HEK293T (cell line): ENCODE data around the gene P2RY2.

Experiments
- BHLHE40 ChIP-seq: fragments of 450-650 bp; IDR thresholded peaks from 2 replicates; pipeline ENCODE4 v1.6.1; 2016; ENCODE audit warnings: mild to moderate bottlenecking, moderate library complexity, borderline replicate concordance
- FOXA1 ChIP-seq: fragments of 450-650 bp; IDR thresholded peaks from 2 replicates; pipeline ENCODE4 v1.6.1; 2016; ENCODE audit warnings: mild to moderate bottlenecking
- FOXM1 ChIP-seq: fragments of 450-650 bp; IDR thresholded peaks from 2 replicates; pipeline ENCODE4 v1.6.1; 2017; ENCODE audit warnings: mild to moderate bottlenecking, borderline replicate concordance
- SP1 ChIP-seq: fragments of 450-650 bp; IDR thresholded peaks from 2 replicates; pipeline ENCODE4 v1.6.1; 2017
- SUZ12 ChIP-seq: fragments of 450-650 bp; IDR thresholded peaks from 2 replicates; pipeline ENCODE4 v1.6.1; 2016; ENCODE audit warnings: mild to moderate bottlenecking
- ZNF384 ChIP-seq: fragments of 450-650 bp; IDR thresholded peaks from 2 replicates; pipeline ENCODE4 v1.6.1; 2016

DNA sequence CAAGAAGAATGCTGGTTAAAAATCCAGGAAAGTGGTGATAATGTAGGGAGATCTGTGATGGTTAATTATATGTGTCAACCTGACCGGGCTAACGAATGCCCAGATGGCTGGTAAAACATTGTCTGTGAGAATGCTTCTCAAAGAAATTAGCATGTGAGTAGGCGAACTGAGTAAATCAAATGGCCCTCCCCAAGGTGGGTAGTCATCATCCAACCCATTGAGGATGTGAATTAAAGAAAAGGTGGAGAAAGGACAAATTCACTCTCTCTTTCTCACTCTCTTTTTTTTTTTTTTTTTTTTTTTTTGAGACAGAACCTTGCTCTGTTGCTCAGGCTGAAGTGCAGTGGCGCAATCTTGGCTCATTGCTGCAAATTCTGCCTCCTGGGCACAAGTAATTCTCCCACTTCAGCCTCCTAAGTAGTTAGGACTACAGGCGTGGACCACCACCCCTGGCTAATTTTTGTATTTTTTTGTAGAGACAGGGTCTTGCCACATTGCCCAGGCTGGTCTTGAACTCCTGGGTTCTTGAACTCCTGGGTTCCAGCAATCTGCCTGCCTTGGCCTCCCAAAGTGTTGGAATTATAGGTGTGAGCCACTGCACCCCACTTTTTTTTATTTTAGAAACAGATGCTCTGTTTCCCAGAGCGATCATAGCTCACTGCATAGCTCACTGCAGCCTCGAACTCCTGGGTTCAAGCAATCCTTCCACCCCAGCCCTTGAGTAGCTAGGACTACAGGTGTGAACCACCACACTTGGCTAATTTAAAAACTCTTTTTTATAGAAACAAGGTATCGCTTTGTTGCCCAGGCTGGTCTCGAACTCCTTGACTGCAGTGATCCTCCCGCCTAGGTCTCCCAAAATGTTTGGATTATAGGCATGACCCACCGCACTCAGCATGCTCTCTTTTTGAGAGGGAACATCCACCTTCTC is 32.0 kb downstream of the P2RY2 start:
- no peak for TF ChIP-seq ZNF384
- no peak for TF ChIP-seq BHLHE40
- TF ChIP-seq SP1: no peak
- no peak for TF ChIP-seq FOXM1
- TF ChIP-seq SUZ12: no peak
- TF ChIP-seq FOXA1: no peak
